Nephron (organoid): ENCODE measurements around the gene SLC9A9.
A peak's percentile ranks its signal among the peaks of the same experiment; 100 is the strongest.

Experiments used
- H3K27ac Mint-ChIP-seq, 3 experiments: 2 replicates each; pipeline ENCODE4 v1.8.0; 2020; ENCODE audit warnings: mixed read lengths in 3 of 3, mild to moderate bottlenecking in 2 of 3, moderate library complexity in 1 of 3
- H3K27me3 Mint-ChIP-seq: 2 replicates; pipeline ENCODE4 v1.8.0; 2021; ENCODE audit warnings: low read depth, mild to moderate bottlenecking, moderate library complexity, mixed read lengths
- H3K36me3 Mint-ChIP-seq: 2 replicates; pipeline ENCODE4 v1.8.0; 2020; ENCODE audit warnings: low read depth, mixed read lengths
- H3K4me1 Mint-ChIP-seq: 2 replicates; pipeline ENCODE4 v1.8.0; 2020; ENCODE audit warnings: mixed read lengths
- H3K4me3 Mint-ChIP-seq, 3 experiments: 2 replicates each; pipeline ENCODE4 v1.8.0; 2020; ENCODE audit warnings: mild to moderate bottlenecking in 3 of 3, mixed read lengths in 3 of 3, moderate library complexity in 2 of 3
- H3K9me3 Mint-ChIP-seq: 2 replicates; pipeline ENCODE4 v1.8.0; 2020; ENCODE audit warnings: mixed read lengths
- CTCF ChIP-seq, 3 experiments: fragments of 200-600 bp; sonication (generic); IDR thresholded peaks; one replicate each; pipeline ENCODE4 v1.5.0; 2021; ENCODE audit warnings: antibody characterized with exemption in 3 of 3; ENCODE audit not compliant: unreplicated experiment in 3 of 3

SLC9A9 gene

GRCh38 chr3:143847787-143848631, at the start of gene SLC9A9:
Gene SLC9A9 (minus strand): TSS chr3:143848468. CDS start chr3:143848322, 146 bp downstream.
- Mint-ChIP-seq H3K27me3 (no peaks in the 10 kb centered on the region), H3K36me3 (no peaks in the 10 kb centered on the region), H3K27ac (peak within 1 kb of the TSS; percentile 56 to 80 (median 63)), H3K4me3 (peak within 1 kb of the TSS; percentile 89 to 96 (median 93)), H3K9me3 (no peaks in the 10 kb centered on the region), H3K4me1 (peaks cover 34% of the 10 kb centered on the region)
- TF ChIP-seq CTCF (IDR thresholded peaks at IDR 0.05; ENCODE audit: unreplicated experiment in 3 of 3) = no peak

GRCh38 chr3:143897576-143898295, 49.5 kb upstream of the SLC9A9 start:
- H3K27ac Mint-ChIP-seq = peak overlapping the region in 1 of 3 experiments; percentile 1
- H3K27me3 Mint-ChIP-seq = no peaks in the 10 kb centered on the region
- H3K36me3 Mint-ChIP-seq = no peaks in the 10 kb centered on the region
- no peak overlapping the region for H3K4me3 Mint-ChIP-seq
- H3K9me3 Mint-ChIP-seq = peaks cover 2% of the 10 kb centered on the region
- TF ChIP-seq CTCF (IDR thresholded peaks at IDR 0.05; ENCODE audit: unreplicated experiment in 3 of 3) = no peak
- H3K4me1 Mint-ChIP-seq = peaks cover 11% of the 10 kb centered on the region

- Mint-ChIP-seq H3K27me3 (peaks cover 5% of the 10 kb centered on the region), H3K4me3 (no peak overlapping the region), H3K36me3 (no peaks in the 10 kb centered on the region), H3K4me1 (peaks cover 21% of the 10 kb centered on the region), H3K9me3 (no peaks in the 10 kb centered on the region), H3K27ac (no peak overlapping the region)
- TF ChIP-seq CTCF (IDR thresholded peaks at IDR 0.05; ENCODE audit: unreplicated experiment in 3 of 3) = no peak
These were observed 48.2 kb upstream of the SLC9A9 start for GRCh38 chr3:143896486-143896885.

- Mint-ChIP-seq H3K36me3 (no peaks in the 10 kb centered on the region), H3K4me1 (peaks cover 21% of the 10 kb centered on the region), H3K9me3 (no peaks in the 10 kb centered on the region), H3K4me3 (no peak overlapping the region), H3K27me3 (peaks cover 5% of the 10 kb centered on the region), H3K27ac (no peak overlapping the region)
- TF ChIP-seq CTCF (IDR thresholded peaks at IDR 0.05; ENCODE audit: unreplicated experiment in 3 of 3) = peak; percentile 36 to 46 (median 44)
These were observed 47.5 kb upstream of the SLC9A9 start for GRCh38 chr3:143895805-143896204.

GRCh38 chr3:143888846-143889245, 40.6 kb upstream of the SLC9A9 start:
- Mint-ChIP-seq H3K4me3 (no peak overlapping the region), H3K27ac (no peak overlapping the region), H3K36me3 (no peaks in the 10 kb centered on the region), H3K27me3 (peaks cover 5% of the 10 kb centered on the region), H3K4me1 (peaks cover 19% of the 10 kb centered on the region), H3K9me3 (no peaks in the 10 kb centered on the region)
- TF ChIP-seq CTCF (IDR thresholded peaks at IDR 0.05; ENCODE audit: unreplicated experiment in 3 of 3) = no peak
